EH (cell line): Measurements from ENCODE around the gene GPM6B.

Source experiments
- DNase-seq: peaks from one replicate; pipeline ENCODE4 v3.0.0-alpha.2; 2015; ENCODE audit warnings: low read depth

GPM6B gene

GRCh38 chrX:13816643-13817627 is at the start of gene GPM6B:
TSS of gene GPM6B (minus strand) at chrX:13817093. CDS start at chrX:13816904, 189 bp downstream.
- DNase-seq, result no peak

- DNase-seq, result peak; percentile 1
Observed at GRCh38 chrX:13864264-13864663, 47.4 kb upstream of the GPM6B start.

GRCh38 chrX:13863324-13863723 is 46.4 kb upstream of the GPM6B start:
- peak; percentile 4 for DNase-seq

GRCh38 chrX:13859724-13860123 is 42.8 kb upstream of the GPM6B start:
- no peak for DNase-seq

- DNase-seq, result no peak
Observed at GRCh38 chrX:13857804-13858203, 40.9 kb upstream of the GPM6B start.

- DNase-seq, result no peak
Observed at GRCh38 chrX:13855689-13856450, 39.0 kb upstream of the GPM6B start.

- DNase-seq, result no peak
Observed at GRCh38 chrX:13854003-13854402, 37.1 kb upstream of the GPM6B start.

- DNase-seq, result no peak
Observed at GRCh38 chrX:13852001-13852695, 35.3 kb upstream of the GPM6B start.

GRCh38 chrX:13845721-13846378 is 29.0 kb upstream of the GPM6B start:
- no peak for DNase-seq

GRCh38 chrX:13843150-13843721 is 26.3 kb upstream of the GPM6B start:
- DNase-seq, result no peak

- no peak for DNase-seq
Observed at GRCh38 chrX:13840121-13840520, 23.2 kb upstream of the GPM6B start.

- DNase-seq, result no peak
Observed at GRCh38 chrX:13837290-13837745, 20.4 kb upstream of the GPM6B start.

- DNase-seq, result no peak
Observed at GRCh38 chrX:13836575-13836974, 19.7 kb upstream of the GPM6B start.

GRCh38 chrX:13835825-13836224 is 18.9 kb upstream of the GPM6B start:
- DNase-seq, result no peak

- no peak for DNase-seq
Observed at GRCh38 chrX:13834355-13834754, 17.5 kb upstream of the GPM6B start.

GRCh38 chrX:13829983-13830382 is 13.1 kb upstream of the GPM6B start:
- no peak for DNase-seq

GRCh38 chrX:13828392-13828791 is 11.5 kb upstream of the GPM6B start:
- DNase-seq, result no peak

- no peak for DNase-seq
Observed at GRCh38 chrX:13827298-13828090, 10.6 kb upstream of the GPM6B start.

GRCh38 chrX:13826770-13827169 is 9.9 kb upstream of the GPM6B start:
- DNase-seq, result no peak

- no peak for DNase-seq
Observed at GRCh38 chrX:13825178-13825762, 8.4 kb upstream of the GPM6B start.
